ENCODE data around the gene ERBB4.

Gene ERBB4

GRCh38 chr2:212367431-212367830 lies 171.2 kb downstream of the ERBB4 start:
- no peaks in the 10 kb centered on the region for H3K36me3 Mint-ChIP-seq
- no peaks in the 10 kb centered on the region for H3K4me1 Mint-ChIP-seq
- no peak overlapping the region for H3K4me3 Mint-ChIP-seq
- H3K9me3 Mint-ChIP-seq: peaks cover 10% of the 10 kb centered on the region
- H3K27ac Mint-ChIP-seq: no peak overlapping the region
- no peak for DNase-seq (ENCODE audit: low spot score in 2 of 2)
- ATAC-seq: no peak

- no peaks in the 10 kb centered on the region for H3K4me1 Mint-ChIP-seq
- no peak overlapping the region for H3K27ac Mint-ChIP-seq
- no peak overlapping the region for H3K4me3 Mint-ChIP-seq
- no peaks in the 10 kb centered on the region for H3K36me3 Mint-ChIP-seq
- peaks cover 7% of the 10 kb centered on the region for H3K9me3 Mint-ChIP-seq
- ATAC-seq (no peak), DNase-seq (ENCODE audit: low spot score in 2 of 2) (no peak)
These were observed 174.3 kb downstream of the ERBB4 start for GRCh38 chr2:212364112-212364985.

GRCh38 chr2:212361174-212361756 lies 177.3 kb downstream of the ERBB4 start:
- Mint-ChIP-seq H3K4me1 (no peaks in the 10 kb centered on the region), H3K36me3 (no peaks in the 10 kb centered on the region), H3K9me3 (peaks cover 7% of the 10 kb centered on the region), H3K4me3 (no peak overlapping the region), H3K27ac (no peak overlapping the region)
- ATAC-seq (no peak), DNase-seq (ENCODE audit: low spot score in 2 of 2) (no peak)

GRCh38 chr2:212360068-212360460 lies 178.5 kb downstream of the ERBB4 start:
- Mint-ChIP-seq H3K4me1 (no peaks in the 10 kb centered on the region), H3K4me3 (no peak overlapping the region), H3K27ac (no peak overlapping the region), H3K9me3 (peaks cover 8% of the 10 kb centered on the region), H3K36me3 (no peaks in the 10 kb centered on the region)
- DNase-seq (ENCODE audit: low spot score in 2 of 2) (no peak), ATAC-seq (no peak)

- Mint-ChIP-seq H3K9me3 (peaks cover 8% of the 10 kb centered on the region), H3K36me3 (no peaks in the 10 kb centered on the region), H3K4me1 (no peaks in the 10 kb centered on the region), H3K4me3 (no peak overlapping the region), H3K27ac (no peak overlapping the region)
- DNase-seq (ENCODE audit: low spot score in 2 of 2) (no peak), ATAC-seq (no peak)
These were observed 179.1 kb downstream of the ERBB4 start for GRCh38 chr2:212359425-212360067.

GRCh38 chr2:212357606-212358005 lies 181.0 kb downstream of the ERBB4 start:
- DNase-seq (ENCODE audit: low spot score in 2 of 2) (no peak), ATAC-seq (no peak)
- no peak overlapping the region for H3K4me3 Mint-ChIP-seq
- no peaks in the 10 kb centered on the region for H3K4me1 Mint-ChIP-seq
- no peaks in the 10 kb centered on the region for H3K36me3 Mint-ChIP-seq
- H3K27ac Mint-ChIP-seq: no peak overlapping the region
- peaks cover 8% of the 10 kb centered on the region for H3K9me3 Mint-ChIP-seq

- H3K4me1 Mint-ChIP-seq: no peaks in the 10 kb centered on the region
- DNase-seq (ENCODE audit: low spot score in 2 of 2) (no peak), ATAC-seq (no peak)
- H3K4me3 Mint-ChIP-seq: no peak overlapping the region
- peaks cover 10% of the 10 kb centered on the region for H3K9me3 Mint-ChIP-seq
- H3K27ac Mint-ChIP-seq: no peak overlapping the region
- no peaks in the 10 kb centered on the region for H3K36me3 Mint-ChIP-seq
These were observed 184.2 kb downstream of the ERBB4 start for GRCh38 chr2:212354382-212354781.

GRCh38 chr2:212348501-212348900 lies 190.1 kb downstream of the ERBB4 start:
- Mint-ChIP-seq H3K27ac (no peak overlapping the region), H3K4me1 (no peaks in the 10 kb centered on the region), H3K36me3 (no peaks in the 10 kb centered on the region), H3K4me3 (no peak overlapping the region), H3K9me3 (peaks cover 5% of the 10 kb centered on the region)
- DNase-seq (ENCODE audit: low spot score in 2 of 2) (no peak), ATAC-seq (no peak)

- Mint-ChIP-seq H3K36me3 (no peaks in the 10 kb centered on the region), H3K4me1 (no peaks in the 10 kb centered on the region), H3K4me3 (no peak overlapping the region), H3K9me3 (peaks cover 3% of the 10 kb centered on the region), H3K27ac (no peak overlapping the region)
- ATAC-seq (no peak), DNase-seq (ENCODE audit: low spot score in 2 of 2) (no peak)
These were observed 191.7 kb downstream of the ERBB4 start for GRCh38 chr2:212346865-212347264.

GRCh38 chr2:212345966-212346365 lies 192.6 kb downstream of the ERBB4 start:
- DNase-seq (ENCODE audit: low spot score in 2 of 2) (no peak), ATAC-seq (no peak)
- Mint-ChIP-seq H3K27ac (no peak overlapping the region), H3K9me3 (no peaks in the 10 kb centered on the region), H3K4me1 (no peaks in the 10 kb centered on the region), H3K36me3 (no peaks in the 10 kb centered on the region), H3K4me3 (no peak overlapping the region)

GRCh38 chr2:212344131-212344530 lies 194.5 kb downstream of the ERBB4 start:
- no peaks in the 10 kb centered on the region for H3K9me3 Mint-ChIP-seq
- H3K4me3 Mint-ChIP-seq: no peak overlapping the region
- ATAC-seq (no peak), DNase-seq (ENCODE audit: low spot score in 2 of 2) (no peak)
- no peaks in the 10 kb centered on the region for H3K4me1 Mint-ChIP-seq
- no peaks in the 10 kb centered on the region for H3K36me3 Mint-ChIP-seq
- no peak overlapping the region for H3K27ac Mint-ChIP-seq

GRCh38 chr2:212343167-212343566 lies 195.4 kb downstream of the ERBB4 start:
- ATAC-seq (no peak), DNase-seq (ENCODE audit: low spot score in 2 of 2) (no peak)
- Mint-ChIP-seq H3K9me3 (no peaks in the 10 kb centered on the region), H3K4me3 (no peak overlapping the region), H3K4me1 (no peaks in the 10 kb centered on the region), H3K36me3 (no peaks in the 10 kb centered on the region), H3K27ac (no peak overlapping the region)

GRCh38 chr2:212337486-212338343 lies 200.9 kb downstream of the ERBB4 start:
- DNase-seq (ENCODE audit: low spot score in 2 of 2): no peak
- Mint-ChIP-seq H3K4me3 (no peak overlapping the region), H3K9me3 (peaks cover 5% of the 10 kb centered on the region), H3K4me1 (no peaks in the 10 kb centered on the region), H3K27ac (no peak overlapping the region), H3K36me3 (no peaks in the 10 kb centered on the region)
- no peak for ATAC-seq

GRCh38 chr2:212337036-212337435 lies 201.6 kb downstream of the ERBB4 start:
- DNase-seq (ENCODE audit: low spot score in 2 of 2): no peak
- Mint-ChIP-seq H3K36me3 (no peaks in the 10 kb centered on the region), H3K4me3 (no peak overlapping the region)

GRCh38 chr2:212330263-212330662 lies 208.3 kb downstream of the ERBB4 start:
- Mint-ChIP-seq H3K27ac (no peak overlapping the region), H3K4me1 (no peaks in the 10 kb centered on the region), H3K4me3 (no peak overlapping the region), H3K9me3 (peaks cover 2% of the 10 kb centered on the region), H3K36me3 (no peaks in the 10 kb centered on the region)
- DNase-seq (ENCODE audit: low spot score in 2 of 2) (no peak), ATAC-seq (no peak)

More at GRCh38 chr2:212337036-212337435, 201.6 kb downstream of the ERBB4 start:
- no peaks in the 10 kb centered on the region for H3K4me1 Mint-ChIP-seq
- H3K27ac Mint-ChIP-seq: no peak overlapping the region
- H3K9me3 Mint-ChIP-seq: peaks cover 7% of the 10 kb centered on the region
- no peak for ATAC-seq
